Liver (tissue), 3 donors: Measurements from ENCODE around the gene DNALI1.

Experiments
- EGR1 ChIP-seq, 2 donors: IDR thresholded peaks; 2 replicates each; pipeline ENCODE4 v1.6.1; 2016 to 2018; ENCODE audit warnings: antibody characterized with exemption in 2 of 2, low read depth in 2 of 2
- JUND ChIP-seq, 2 donors: IDR thresholded peaks; 2 replicates each; pipeline ENCODE4 v1.6.1; 2016; ENCODE audit warnings: antibody characterized with exemption in 2 of 2
- MAX ChIP-seq: IDR thresholded peaks from 2 replicates; pipeline ENCODE4 v1.6.1; 2016; ENCODE audit warnings: antibody characterized with exemption
- NR2F2 ChIP-seq: IDR thresholded peaks from 2 replicates; pipeline ENCODE4 v1.6.1; 2016; ENCODE audit warnings: antibody characterized with exemption
- RAD21 ChIP-seq, 2 donors: IDR thresholded peaks; 2 replicates each; pipeline ENCODE4 v1.6.1; 2016; ENCODE audit warnings: antibody characterized with exemption in 2 of 2, mild to moderate bottlenecking in 2 of 2
- REST ChIP-seq: IDR thresholded peaks from 2 replicates; pipeline ENCODE4 v1.6.1; 2016; ENCODE audit warnings: antibody characterized with exemption, mild to moderate bottlenecking
- RXRA ChIP-seq, 2 donors: IDR thresholded peaks; 2 replicates each; pipeline ENCODE4 v1.6.1; 2017 to 2018; ENCODE audit warnings: antibody characterized with exemption in 2 of 2, mild to moderate bottlenecking in 1 of 2
- SP1 ChIP-seq: IDR thresholded peaks from 2 replicates; pipeline ENCODE4 v1.6.1; 2018; ENCODE audit warnings: antibody characterized with exemption, mild to moderate bottlenecking
- TAF1 ChIP-seq: conservative IDR thresholded peaks from 2 replicates; pipeline ENCODE4 v1.6.1; 2016; ENCODE audit warnings: antibody characterized with exemption, mild to moderate bottlenecking
- YY1 ChIP-seq: IDR thresholded peaks from 2 replicates; pipeline ENCODE4 v1.6.1; 2016; ENCODE audit warnings: antibody characterized with exemption, mild to moderate bottlenecking
- TF ChIP-seq, protein P1 (sequence below): fragments of 150-350 bp; IDR thresholded peaks from 2 replicates; pipeline ENCODE4 v1.5.1; 2017; ENCODE audit warnings: improper control_type of control experiment, low read depth, low read length; ENCODE audit not compliant: missing input control
- TF ChIP-seq, protein P2 (sequence below): IDR thresholded peaks from 2 replicates; pipeline ENCODE4 v1.6.1; 2016; ENCODE audit warnings: antibody characterized with exemption
- TF ChIP-seq, protein P3 (sequence below): IDR thresholded peaks from 2 replicates; pipeline ENCODE4 v1.6.1; 2016; ENCODE audit warnings: antibody characterized with exemption
- donor health status: healthy.
- donor health status: healthy.

- TF ChIP-seq, protein P1, sequence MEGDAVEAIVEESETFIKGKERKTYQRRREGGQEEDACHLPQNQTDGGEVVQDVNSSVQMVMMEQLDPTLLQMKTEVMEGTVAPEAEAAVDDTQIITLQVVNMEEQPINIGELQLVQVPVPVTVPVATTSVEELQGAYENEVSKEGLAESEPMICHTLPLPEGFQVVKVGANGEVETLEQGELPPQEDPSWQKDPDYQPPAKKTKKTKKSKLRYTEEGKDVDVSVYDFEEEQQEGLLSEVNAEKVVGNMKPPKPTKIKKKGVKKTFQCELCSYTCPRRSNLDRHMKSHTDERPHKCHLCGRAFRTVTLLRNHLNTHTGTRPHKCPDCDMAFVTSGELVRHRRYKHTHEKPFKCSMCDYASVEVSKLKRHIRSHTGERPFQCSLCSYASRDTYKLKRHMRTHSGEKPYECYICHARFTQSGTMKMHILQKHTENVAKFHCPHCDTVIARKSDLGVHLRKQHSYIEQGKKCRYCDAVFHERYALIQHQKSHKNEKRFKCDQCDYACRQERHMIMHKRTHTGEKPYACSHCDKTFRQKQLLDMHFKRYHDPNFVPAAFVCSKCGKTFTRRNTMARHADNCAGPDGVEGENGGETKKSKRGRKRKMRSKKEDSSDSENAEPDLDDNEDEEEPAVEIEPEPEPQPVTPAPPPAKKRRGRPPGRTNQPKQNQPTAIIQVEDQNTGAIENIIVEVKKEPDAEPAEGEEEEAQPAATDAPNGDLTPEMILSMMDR, result no peak
- TF ChIP-seq MAX (no peak), JUND (IDR thresholded peaks at IDR 0.05) (no peak), RXRA (IDR thresholded peaks at IDR 0.05) (no peak), REST (no peak), NR2F2 (no peak), RAD21 (IDR thresholded peaks at IDR 0.05) (no peak), TAF1 (no peak), EGR1 (IDR thresholded peaks at IDR 0.05; ENCODE audit: low read depth in 2 of 2) (no peak), SP1 (no peak), YY1 (no peak)
- TF ChIP-seq, protein P2, sequence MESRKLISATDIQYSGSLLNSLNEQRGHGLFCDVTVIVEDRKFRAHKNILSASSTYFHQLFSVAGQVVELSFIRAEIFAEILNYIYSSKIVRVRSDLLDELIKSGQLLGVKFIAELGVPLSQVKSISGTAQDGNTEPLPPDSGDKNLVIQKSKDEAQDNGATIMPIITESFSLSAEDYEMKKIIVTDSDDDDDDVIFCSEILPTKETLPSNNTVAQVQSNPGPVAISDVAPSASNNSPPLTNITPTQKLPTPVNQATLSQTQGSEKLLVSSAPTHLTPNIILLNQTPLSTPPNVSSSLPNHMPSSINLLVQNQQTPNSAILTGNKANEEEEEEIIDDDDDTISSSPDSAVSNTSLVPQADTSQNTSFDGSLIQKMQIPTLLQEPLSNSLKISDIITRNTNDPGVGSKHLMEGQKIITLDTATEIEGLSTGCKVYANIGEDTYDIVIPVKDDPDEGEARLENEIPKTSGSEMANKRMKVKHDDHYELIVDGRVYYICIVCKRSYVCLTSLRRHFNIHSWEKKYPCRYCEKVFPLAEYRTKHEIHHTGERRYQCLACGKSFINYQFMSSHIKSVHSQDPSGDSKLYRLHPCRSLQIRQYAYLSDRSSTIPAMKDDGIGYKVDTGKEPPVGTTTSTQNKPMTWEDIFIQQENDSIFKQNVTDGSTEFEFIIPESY, result no peak
- TF ChIP-seq, protein P3, sequence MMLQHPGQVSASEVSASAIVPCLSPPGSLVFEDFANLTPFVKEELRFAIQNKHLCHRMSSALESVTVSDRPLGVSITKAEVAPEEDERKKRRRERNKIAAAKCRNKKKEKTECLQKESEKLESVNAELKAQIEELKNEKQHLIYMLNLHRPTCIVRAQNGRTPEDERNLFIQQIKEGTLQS, result no peak
Observed at GRCh38 chr1:37557402-37557801, 662 bp downstream of the DNALI1 start.
